Neutrophil (primary cell): Measurements from ENCODE around the gene CEBPE.

ENCODE experiments used
- H3K27ac ChIP-seq: fragments of 200-600 bp; sonication (generic); 2 replicates; pipeline ENCODE4 v1.5.1; 2016; ENCODE audit warnings: mild to moderate bottlenecking, moderate library complexity
- H3K27me3 ChIP-seq: fragments of 200-600 bp; sonication (generic); 2 replicates; pipeline ENCODE4 v1.6.0; 2016; ENCODE audit warnings: mild to moderate bottlenecking
- H3K36me3 ChIP-seq: fragments of 200-600 bp; sonication (generic); 2 replicates; pipeline ENCODE4 v1.5.1; 2017
- H3K4me1 ChIP-seq, 2 experiments: fragments of 200-600 bp in 1 of 2; sonication (generic) in 1 of 2; 1 replicate in 1 of 2; 2 replicates in 1 of 2; pipeline versions ENCODE4 v1.5.1 to v1.6.1; 2013 to 2016; ENCODE audit warnings: low read depth in 1 of 2, low read length in 1 of 2, mild to moderate bottlenecking in 1 of 2, moderate library complexity in 1 of 2; ENCODE audit not compliant: control insufficient read depth in 1 of 2, insufficient read depth in 1 of 2
- H3K4me3 ChIP-seq, 2 experiments: fragments of 200-600 bp in 1 of 2; sonication (generic) in 1 of 2; 1 replicate in 1 of 2; 2 replicates in 1 of 2; pipeline ENCODE4 v1.5.1; 2013 to 2016; ENCODE audit warnings: low read depth in 1 of 2, low read length in 1 of 2, mild to moderate bottlenecking in 1 of 2, moderate library complexity in 1 of 2
- H3K9me3 ChIP-seq: fragments of 200-600 bp; sonication (generic); 2 replicates; pipeline ENCODE4 v1.5.1; 2016
- TF ChIP-seq, protein P1 (sequence below): fragments of 200-600 bp; sonication (generic); IDR thresholded peaks from 2 replicates; pipeline ENCODE4 v1.5.1; 2016; ENCODE audit warnings: antibody characterized with exemption

Gene CEBPE

GRCh38 chr14:23137813-23138535 lies 18.9 kb upstream of the CEBPE start:
- Histone ChIP-seq H3K27ac (no peak overlapping the region), H3K4me3 (no peak overlapping the region), H3K27me3 (no peaks in the 10 kb centered on the region), H3K36me3 (peaks cover 5% of the 10 kb centered on the region), H3K4me1 (no peaks in the 10 kb centered on the region), H3K9me3 (no peaks in the 10 kb centered on the region)
- TF ChIP-seq, protein P1, sequence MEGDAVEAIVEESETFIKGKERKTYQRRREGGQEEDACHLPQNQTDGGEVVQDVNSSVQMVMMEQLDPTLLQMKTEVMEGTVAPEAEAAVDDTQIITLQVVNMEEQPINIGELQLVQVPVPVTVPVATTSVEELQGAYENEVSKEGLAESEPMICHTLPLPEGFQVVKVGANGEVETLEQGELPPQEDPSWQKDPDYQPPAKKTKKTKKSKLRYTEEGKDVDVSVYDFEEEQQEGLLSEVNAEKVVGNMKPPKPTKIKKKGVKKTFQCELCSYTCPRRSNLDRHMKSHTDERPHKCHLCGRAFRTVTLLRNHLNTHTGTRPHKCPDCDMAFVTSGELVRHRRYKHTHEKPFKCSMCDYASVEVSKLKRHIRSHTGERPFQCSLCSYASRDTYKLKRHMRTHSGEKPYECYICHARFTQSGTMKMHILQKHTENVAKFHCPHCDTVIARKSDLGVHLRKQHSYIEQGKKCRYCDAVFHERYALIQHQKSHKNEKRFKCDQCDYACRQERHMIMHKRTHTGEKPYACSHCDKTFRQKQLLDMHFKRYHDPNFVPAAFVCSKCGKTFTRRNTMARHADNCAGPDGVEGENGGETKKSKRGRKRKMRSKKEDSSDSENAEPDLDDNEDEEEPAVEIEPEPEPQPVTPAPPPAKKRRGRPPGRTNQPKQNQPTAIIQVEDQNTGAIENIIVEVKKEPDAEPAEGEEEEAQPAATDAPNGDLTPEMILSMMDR, result no peak

DNA sequence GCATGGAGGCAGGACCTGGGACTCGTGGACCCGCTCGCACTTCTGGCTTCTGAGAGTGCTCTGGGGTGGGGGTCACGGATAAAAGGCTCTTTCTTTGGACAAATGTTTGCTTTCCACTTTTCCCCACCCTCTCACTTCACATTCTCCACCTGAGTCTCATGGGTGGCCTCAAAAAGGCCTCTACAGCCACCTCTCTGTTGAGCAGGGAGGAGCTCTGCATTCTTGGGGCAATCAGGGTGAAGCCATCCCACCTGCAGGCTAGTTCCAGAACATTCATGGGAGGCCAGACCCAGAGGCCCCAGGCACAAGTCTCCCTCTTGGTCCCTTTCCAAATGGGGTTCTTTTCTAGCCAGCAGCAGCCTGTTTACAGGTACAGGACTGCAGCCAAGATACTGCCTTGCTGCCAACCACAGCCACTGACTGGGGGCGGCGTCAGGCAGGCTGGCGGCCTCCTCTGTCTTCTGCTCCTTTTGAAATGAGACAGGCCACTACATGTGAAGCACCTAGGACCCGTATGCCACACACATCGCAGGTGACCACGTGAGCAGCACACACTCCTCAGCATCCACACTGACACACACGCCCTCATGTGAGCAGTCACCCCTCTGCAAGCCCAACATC lies 18.2 kb upstream of the CEBPE start:
- Histone ChIP-seq H3K36me3 (peaks cover 5% of the 10 kb centered on the region), H3K9me3 (no peaks in the 10 kb centered on the region), H3K4me3 (no peak overlapping the region), H3K27me3 (no peaks in the 10 kb centered on the region), H3K27ac (no peak overlapping the region), H3K4me1 (no peaks in the 10 kb centered on the region)
- TF ChIP-seq, protein P1, result no peak

GRCh38 chr14:23136566-23137133 lies 17.6 kb upstream of the CEBPE start:
- TF ChIP-seq, protein P1, result no peak
- Histone ChIP-seq H3K27ac (no peak overlapping the region), H3K4me1 (peaks cover under 1% of the 10 kb centered on the region in 2 experiments)

DNA sequence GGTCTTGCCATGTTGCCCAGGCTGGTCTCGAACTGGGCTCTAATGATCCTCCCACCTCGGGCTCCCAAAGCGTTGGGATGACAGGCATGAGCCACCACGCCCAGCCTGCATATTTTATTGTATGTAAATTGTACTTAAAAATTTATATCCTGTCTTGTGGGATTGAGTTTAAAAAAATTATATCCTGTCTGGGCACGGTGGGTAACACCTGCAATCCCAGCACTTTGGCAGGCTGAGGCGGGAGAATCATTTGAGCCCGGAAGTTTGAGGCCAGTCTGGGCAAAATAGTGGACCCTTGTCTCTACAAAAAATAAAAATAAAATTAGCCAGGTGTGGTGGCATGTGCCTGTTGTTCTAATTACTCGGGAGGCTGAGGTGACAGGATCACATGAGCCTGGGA lies 13.9 kb upstream of the CEBPE start:
- Histone ChIP-seq H3K27ac (no peak overlapping the region), H3K36me3 (no peaks in the 10 kb centered on the region), H3K9me3 (no peaks in the 10 kb centered on the region), H3K27me3 (no peaks in the 10 kb centered on the region), H3K4me1 (peaks cover 29 to 34% of the 10 kb centered on the region in 2 experiments), H3K4me3 (no peak overlapping the region)
- TF ChIP-seq, protein P1, result no peak

More at GRCh38 chr14:23136566-23137133, 17.6 kb upstream of the CEBPE start:
- Histone ChIP-seq H3K9me3 (no peaks in the 10 kb centered on the region), H3K27me3 (no peaks in the 10 kb centered on the region), H3K36me3 (peaks cover 5% of the 10 kb centered on the region), H3K4me3 (no peak overlapping the region)

- no peaks in the 10 kb centered on the region for H3K9me3 ChIP-seq
Observed at GRCh38 chr14:23131482-23131881, 12.4 kb upstream of the CEBPE start.

More at GRCh38 chr14:23131482-23131881, 12.4 kb upstream of the CEBPE start:
- H3K4me3 ChIP-seq, result no peak overlapping the region
- H3K4me1 ChIP-seq, result peaks cover 38 to 39% of the 10 kb centered on the region in 2 experiments
- no peaks in the 10 kb centered on the region for H3K27me3 ChIP-seq
- TF ChIP-seq, protein P1, result no peak
- H3K36me3 ChIP-seq, result no peaks in the 10 kb centered on the region
- H3K27ac ChIP-seq, result peak overlapping the region; percentile 58
